NCI-H510A treated with DMSO at 0.1 percent for 48 hours (cell line): ENCODE measurements around the gene UNC13C.

Experiments
- DNase-seq: peaks from one replicate; lab custom pipeline; 2025; lab: John Stamatoyannopoulos, UW

Gene UNC13C

DNA sequence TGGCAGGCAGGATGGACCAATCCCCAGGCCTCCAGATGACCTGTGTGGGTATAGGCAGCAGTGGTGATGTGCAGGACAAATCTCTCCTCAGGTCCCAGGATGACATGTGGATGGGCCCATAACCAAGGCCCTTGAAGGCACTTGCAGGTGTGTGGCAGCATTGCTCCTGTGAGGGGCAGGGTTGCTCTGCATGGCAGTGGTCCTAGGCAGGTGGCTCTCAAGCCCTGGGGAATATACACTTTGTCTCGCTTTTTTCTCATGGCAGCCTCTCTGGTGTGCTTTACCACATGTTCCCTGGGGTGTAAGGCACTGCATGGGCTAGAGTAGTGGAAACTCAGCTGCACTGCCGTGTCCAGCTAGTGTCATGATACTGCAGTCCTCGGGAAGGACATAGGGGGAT, 503.6 kb downstream of the UNC13C start:
- no peak for DNase-seq

DNA sequence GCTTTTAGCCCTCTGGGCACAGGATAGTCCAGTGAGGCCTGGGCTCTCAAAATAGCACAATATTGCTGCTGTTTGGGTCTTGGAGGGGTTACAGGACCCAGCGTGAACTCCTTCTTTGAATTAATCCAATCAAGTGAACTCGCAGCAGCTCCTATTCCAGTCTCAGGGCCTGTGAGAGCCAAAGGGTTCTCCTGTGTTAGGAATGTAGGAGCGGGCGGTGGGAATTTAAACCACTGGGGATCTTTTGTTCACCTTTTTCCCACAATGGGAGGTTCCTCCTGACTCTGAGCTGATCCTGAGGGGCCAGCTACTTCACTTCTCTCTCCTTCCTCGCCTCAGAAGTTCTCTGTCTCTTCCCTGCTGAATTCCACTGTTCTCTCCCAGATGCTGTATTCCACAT, 504.0 kb downstream of the UNC13C start:
- no peak for DNase-seq

DNA sequence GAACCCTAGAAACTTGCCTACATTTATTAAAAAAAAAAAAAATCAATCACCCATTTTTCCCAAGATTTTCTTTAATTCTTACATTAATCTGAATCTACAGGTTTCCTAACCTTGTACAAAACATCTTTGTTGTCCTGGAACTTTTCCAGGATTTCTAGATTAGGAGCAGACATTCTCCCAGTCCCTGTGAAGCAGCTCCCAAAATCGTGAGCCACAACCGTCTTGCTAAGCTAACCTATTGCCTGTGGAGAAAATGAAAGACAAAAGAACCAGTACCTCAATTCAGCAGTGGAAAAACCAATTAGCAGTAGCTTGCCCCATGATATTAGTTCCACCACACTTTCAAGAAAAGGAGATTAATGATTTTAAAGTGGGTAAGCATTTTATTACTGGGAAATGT, 522.1 kb downstream of the UNC13C start:
- DNase-seq: no peak

DNA sequence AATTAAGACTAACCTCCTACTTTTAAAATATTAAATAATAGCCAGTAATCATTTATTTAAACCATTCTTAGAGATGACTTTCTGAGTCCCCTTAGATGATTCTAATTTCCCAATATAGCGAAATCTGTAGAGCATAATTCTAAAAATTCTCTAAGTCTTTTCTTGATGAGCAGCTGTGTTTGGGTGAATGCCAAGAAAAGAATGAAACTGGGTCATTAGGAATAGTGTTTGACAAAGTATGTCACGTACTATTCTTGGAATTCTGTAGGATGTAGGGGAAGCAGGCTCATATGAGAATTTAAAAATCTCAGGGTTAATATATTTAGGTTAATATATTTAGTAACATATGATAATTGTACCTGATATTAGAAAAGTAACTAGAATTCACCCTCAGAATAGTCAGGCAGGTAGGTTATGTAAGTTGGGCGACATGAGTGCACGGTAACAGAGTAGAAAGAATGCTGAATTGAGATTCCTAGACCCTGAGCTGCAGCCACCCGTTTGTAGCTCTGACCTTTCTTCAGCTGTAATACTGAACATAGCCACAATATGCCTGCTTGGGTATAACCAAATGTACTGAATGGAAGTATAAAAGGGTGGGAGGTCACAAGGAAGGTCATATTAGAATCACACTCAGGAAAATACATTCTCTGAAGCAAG, 524.3 kb downstream of the UNC13C start:
- DNase-seq: no peak

DNA sequence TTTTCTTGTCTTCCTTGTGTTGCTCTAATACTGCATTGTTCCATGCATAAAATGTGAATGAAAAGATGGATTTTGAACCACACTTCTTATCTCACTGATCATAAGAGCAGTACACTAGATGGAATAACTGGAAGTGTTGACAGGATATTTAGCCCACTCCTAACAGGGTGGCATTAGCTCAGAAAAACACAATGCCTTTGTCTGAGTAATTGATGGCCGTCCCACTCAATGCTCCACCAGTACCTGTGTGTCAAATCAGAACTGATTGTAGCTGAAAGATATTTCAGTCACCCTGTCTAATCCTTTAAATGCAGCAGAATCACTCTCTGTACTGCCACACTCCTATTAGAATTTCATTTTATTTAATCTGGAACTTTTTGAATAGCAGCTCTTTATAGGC, 526.5 kb downstream of the UNC13C start:
- no peak for DNase-seq

DNA sequence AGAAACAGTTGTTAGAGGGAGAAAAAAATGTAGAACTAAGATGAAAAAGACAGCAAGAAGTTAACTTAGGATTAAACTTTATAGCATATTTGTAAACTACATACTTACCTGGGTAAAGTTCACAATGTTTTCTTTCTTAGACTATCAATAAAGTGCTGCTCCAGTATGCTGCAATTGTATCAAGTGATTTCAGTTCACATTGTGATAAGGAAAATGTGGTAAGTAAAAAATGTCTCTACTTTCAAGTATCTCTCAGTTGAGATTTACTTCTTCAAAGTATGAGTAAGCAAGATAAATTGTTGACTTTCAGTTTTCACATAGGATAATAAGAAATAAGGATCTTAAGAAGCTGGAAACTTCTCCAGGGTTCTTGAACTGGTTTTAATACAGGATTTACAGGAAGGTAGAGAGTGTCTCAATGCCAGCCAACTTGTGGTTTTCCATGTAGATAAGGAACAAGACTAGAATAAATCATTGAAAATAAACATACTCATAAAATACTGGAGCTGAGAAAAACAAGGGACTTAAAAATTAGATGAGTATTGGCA, 528.8 kb downstream of the UNC13C start:
- no peak for DNase-seq

DNA sequence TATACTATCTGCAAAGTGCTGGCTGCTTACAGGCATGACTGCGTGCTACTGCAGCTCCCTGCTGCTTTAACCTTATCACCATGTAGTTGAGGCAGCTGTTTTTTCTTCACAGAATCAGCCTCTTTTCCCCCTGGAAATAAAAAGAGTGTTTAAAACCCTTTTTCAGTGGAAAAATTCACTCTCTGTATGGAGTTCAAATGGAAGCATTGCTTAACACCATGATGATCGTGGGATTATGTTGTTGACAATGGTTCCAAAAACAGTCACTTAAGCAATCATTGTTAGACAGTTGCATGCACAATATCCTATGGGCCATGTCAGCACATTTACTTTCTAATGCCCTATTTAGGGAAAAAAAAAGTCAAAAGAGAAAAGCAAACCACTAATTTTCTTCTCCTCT, 536.4 kb downstream of the UNC13C start:
- DNase-seq: no peak

DNA sequence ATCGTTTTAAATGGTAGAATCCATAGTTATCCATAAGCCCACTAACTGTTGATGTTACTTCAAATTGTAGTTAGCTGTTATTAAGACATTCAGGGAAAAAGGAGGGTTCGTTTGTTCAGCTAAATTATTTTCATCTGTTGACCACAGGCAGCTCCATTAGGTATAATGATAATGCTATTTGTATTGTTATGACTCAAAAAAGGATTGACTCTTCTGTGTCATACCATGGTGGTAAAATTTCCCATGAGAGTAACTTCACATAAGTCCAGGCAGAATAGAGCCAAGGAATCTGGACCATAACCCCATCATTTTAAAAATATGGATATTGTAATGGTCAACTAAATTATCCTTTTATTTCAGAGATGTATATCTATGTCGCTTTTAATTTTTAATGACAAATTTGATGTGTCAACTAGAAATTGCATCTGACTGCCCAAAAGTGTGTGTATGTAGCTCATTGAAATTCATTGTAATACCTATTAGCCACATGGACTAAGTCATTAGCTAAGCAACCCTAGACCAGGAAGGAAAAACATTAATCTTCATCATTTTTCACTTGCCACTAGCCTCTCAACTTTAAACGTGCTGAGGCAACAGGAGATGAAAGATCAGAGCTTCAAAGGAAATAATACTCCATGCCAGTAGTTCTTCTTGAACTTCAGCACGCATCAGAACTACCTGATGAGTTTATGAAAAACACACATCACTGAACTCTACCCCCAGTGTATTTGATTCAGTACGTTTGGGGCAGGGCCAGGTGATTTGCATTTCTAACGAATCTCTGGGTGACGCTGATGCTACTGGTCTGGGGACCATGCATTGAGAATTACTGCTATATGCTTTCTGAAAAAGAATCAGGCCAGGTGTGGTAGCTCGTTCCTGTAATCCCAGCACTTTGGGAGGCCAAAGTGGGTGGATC, 537.7 kb downstream of the UNC13C start:
- DNase-seq: no peak

DNA sequence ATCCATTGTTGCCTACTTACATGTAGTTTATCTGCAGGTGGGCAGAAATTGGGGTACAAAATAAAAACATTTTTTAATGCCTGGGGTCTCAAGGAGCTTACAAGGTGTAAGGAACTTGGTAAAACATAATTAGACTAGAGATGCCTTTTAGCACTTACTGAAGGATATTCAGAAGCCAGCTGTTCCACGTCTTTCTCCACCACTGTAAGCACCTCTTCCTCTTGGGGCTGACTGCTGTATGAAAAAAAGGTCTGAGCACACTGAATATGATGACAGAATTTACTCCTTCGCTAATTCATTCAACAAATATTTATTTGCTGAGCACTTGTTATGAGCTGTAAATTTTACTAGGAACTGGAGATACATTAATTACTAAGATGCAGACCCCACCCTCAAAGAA, 539.1 kb downstream of the UNC13C start:
- DNase-seq: no peak

DNA sequence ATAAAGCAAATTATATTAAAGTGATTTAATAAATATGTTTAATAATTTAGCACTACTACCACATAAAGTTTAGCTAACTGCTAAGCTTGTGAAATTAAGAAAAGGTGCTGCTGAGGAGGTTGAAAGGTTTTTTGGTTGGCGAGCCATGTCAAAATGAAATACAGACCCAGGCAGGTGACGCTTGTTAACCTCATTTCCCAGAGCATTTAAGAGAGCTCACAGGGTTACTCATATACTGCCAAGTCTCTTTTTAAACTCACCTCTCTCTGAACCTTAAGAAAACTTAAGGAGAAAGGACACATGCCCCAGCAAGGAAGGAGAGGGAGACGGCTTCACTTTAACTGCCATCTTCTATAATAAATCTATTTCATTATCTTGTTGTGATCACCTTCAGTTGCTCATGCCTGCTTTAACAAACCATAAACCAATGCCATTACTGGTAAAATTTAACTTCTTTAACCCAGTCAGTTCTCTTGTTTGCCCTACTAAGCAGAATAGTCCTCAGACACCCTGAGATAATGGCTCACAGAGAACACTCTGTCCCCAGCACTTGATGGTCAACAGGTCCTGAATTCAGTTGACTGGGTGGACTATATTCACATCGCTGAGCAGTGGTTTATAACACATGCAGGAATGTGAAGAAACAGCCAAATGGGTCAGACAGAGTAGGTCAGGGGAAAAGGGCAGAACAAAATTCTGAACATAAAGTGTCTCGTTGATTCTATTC, 540.1 kb downstream of the UNC13C start:
- no peak for DNase-seq

DNA sequence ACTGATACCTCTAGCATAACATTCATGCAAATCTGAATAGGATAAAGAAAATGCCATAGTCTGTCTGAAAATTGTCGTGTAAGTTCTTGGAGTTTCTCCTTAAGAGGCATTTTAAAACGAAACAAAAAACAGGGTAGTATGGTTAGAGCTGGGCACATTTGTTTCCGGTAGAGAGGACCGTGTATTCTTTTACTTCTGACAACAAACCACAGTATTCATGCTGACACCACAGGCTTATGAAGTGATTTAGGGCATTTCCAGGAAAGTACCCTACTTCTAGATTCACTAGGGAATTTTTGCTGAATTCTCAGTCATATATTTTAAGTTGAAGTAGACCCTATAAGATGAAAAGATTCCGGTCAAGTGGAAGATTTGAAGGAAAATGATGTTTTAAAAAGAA, 541.3 kb downstream of the UNC13C start:
- no peak for DNase-seq

DNA sequence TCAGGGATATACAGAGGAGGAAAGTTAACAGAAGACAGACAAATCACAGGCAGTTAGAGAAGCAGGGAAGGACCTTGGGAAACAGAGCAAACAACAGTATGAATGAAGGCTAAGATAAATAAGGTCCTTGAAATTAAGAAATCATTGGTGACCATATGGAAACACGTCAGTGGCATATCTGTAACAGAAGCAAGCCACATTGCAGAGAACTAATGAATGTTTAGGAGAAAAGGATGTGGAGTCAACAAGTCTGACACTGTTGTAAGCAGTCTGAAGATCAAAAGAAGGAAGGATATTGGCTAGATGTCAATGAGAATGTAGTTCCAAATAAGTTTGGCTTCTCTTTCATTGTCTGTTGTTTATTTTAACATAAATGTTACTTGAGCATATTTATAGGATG, 542.4 kb downstream of the UNC13C start:
- DNase-seq: no peak

DNA sequence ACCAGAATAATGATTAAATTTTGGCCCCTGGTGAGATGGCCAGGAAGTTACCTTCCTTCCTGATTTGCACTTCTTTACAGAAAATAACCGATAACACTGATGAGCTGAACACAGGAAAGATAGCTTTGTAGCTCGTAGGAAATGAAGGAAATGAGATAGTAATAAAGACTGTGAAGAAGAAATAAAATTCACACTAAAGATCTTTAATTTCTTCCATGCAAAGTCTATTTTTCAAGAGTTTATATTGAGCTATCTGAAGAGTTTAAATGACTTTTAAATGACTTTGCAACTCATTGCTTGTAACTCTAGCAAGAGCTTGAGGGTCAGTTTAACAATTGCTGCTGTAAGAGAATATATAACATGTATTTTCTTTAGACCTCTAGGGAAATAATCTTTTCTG, 543.0 kb downstream of the UNC13C start:
- no peak for DNase-seq

DNA sequence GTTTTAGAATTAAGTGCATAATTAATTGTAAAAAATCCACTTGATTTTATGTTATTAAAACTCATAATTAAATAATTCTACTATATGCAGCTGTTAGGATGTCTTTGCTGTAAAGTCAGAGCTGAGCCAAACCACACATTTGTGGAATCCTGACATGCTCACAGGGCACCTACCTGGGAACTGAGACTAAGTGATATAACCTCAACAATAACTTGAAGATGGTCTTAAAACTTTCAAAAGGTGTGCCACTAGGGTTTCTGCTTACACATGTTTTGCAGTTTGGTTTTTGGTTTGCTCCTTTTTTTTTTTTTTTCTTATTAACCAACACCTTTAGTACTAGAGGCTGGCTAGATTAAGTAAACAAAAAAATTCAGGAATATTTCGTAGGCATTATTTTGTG, 549.8 kb downstream of the UNC13C start:
- no peak for DNase-seq

DNA sequence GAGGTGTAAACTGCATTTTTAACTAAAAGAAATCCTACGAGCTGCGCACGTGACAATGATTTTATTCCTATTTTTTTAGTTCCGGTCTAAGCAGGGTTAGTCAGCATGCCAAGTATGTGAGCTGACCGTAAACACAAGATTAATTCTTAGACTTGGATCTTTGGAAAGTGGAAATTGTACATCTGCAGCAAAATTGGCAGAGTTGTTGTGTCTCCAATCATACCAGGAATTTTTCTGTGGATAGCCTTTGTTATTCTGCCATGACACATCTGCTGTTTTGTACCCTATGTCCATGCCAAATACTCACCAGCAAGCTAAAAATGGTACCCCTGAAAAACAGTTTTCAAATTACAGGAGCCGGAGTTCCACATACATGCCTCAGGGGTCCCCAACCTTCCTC, 562.5 kb downstream of the UNC13C start:
- DNase-seq: no peak

DNA sequence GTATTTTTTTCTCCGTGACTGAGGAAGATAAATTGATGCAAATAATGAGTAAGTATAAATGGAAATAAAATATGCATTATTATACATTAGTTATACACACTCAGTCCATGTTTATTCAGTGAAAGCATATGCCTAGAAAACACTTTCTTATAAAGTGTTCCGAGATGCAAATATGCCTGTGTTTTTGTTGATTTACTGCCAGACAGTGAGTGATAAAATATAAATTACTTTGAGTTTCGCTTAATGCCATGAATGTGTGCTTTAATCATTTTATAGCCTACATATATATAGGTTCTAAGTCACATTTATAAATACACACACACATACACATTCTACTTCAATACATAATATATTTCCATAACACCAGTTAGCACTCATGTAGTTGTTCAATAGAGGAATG, 569.2 kb downstream of the UNC13C start:
- DNase-seq: no peak

DNA sequence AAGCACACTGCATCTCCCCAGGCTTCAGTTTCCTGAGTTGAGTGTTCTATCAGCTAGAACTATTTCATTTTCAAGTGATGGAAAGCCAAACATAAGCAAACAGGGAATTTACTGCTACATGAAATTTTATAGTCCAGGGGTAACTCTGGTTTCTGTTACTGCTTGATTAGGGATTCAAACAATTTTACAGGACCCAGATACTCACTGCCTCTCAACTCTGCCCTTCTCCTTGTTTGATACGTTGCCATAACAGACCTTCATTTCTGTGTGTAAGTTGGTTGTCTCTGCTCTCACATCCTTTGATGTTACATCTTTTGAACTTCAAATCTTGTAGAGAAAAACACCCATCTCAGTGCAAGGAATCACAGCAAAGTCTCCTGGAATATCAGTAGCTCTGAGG, 572.7 kb downstream of the UNC13C start:
- no peak for DNase-seq

DNA sequence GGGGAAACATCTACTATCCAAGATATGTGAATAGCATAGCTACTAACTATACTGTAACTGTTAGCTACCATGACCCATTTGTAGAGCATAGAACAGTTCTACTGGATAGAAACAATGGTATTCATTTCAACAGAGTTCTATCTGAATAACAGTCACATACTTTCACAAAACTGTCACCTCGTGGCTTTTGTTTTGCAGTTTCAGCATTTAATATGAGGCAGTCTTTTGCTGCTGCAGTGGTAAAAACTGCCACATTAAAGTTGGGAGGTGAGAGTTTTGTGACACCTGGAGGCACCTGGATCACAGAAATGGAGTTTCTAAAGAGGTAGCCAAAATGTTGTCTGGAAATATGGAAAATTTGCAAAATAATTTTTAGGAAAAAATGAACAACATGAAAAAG, 578.0 kb downstream of the UNC13C start:
- DNase-seq: no peak

DNA sequence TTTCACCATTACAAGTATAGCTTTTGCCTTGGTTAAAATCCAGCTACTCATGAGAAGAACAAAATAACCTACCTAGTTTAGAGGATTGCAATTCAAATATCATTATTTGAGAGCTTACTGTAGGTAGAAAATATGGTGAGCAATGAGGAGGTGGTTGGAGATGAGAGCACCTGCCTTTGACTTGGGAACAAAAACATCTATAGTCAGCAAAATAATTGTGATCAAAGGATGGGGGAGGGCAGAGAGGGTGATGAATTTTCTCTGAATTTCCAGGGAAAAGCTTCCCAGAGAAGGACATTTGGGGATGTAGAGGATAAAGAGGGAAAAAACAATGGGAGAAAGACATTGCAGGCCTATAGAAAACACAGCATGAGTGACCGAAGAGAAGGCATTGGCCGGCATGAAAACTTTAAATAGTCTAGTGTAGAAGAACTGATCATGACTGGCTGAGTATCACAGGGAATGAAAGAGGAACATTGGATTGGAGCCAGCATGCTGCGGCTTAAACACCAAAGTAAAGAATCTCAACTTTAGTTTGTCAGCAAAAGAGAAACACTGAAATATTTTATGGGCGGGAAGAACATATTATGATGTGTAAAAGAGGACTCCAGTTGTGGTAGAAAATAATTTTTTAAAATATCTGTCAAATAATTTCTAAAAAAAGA, 581.3 kb downstream of the UNC13C start:
- no peak for DNase-seq

DNA sequence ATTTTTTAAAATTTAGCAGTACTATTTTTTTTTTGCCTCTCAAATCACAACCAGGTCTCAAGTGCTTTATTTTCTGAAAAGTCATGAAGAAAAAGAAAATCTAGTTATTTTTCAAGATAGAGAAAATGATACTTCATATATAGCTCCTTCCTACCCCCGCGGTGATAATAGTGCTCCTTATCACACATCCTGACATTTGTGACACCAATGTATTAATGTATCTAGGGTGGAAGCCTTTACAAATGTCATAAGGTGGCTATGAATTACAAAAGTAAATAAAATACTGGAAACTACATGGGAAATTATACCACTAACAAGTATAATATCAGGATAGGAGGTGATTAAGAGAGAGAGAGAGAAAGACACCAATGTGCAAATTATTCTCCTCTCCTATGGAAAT, 582.2 kb downstream of the UNC13C start:
- no peak for DNase-seq

DNA sequence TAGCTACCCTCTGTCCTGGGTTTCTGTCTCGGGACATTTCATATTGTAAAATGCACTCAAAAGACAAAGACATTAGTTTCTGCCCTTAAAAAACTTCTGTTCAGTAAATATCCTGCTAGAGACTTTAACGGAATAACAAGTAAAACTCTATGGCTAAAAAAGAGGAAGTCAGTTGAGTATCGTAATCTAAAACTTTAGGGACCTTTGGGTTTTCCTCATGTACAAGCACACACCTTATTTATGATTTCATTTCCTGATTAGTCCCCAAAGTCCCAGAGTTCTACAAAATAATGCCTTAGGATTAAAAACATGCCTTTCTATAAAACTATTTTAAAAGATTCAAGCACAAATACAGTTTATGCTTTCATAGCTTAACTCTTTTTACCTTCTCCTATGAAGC, 585.9 kb downstream of the UNC13C start:
- no peak for DNase-seq

DNA sequence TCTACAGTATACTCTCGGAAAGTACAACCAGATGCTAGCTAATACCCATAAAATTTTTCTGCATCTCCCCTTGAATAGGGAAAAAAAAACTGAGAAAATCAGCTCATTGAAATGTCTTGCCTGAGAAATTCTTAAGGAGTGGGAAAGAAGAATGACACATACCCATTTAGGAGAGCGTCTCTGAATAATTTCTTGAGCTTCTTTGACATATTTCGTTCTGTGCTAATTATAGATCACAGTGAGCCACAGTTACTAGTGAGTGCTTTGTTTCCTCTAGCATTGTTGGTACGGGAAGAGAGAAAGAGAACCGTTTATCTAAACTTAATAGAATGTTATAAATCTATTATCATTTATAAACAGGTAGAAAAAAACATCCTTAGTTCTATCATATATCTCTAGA, 588.4 kb downstream of the UNC13C start:
- no peak for DNase-seq
